Measurements from ENCODE around the gene GPSM1.
"Not testable (repeated sequence)": the region's sequence is repeated elsewhere in the genome, so short reads cannot be mapped to it uniquely, and the experiment has no call there.

The GPSM1 gene

GRCh38 chr9:136319955-136320354 lies 7.4 kb upstream of the GPSM1 start:
- not testable (repeated sequence) for DNase-seq

GRCh38 chr9:136320972-136321371 lies 6.4 kb upstream of the GPSM1 start:
- DNase-seq = not testable (repeated sequence)

DNA sequence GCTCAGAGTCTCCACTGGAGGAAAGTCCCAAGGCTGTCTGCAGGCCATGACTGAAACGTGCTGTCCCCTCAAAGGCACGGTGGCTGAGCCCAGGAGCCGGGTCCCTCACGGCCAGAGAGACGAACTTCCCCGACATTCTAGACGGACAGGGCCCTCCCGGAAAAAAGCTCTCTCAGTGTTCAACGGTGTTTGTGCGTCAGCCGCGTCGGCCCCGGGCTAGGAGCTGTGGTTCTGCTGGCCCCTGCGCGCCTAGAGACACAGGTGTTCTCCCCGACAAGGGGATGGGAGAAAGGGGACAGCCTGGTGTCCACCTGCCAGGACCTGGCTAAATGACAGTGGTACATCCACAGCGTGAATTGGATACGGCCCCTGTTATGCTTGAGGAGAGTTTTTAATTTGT lies 5.8 kb upstream of the GPSM1 start:
- DNase-seq = no peak

DNA sequence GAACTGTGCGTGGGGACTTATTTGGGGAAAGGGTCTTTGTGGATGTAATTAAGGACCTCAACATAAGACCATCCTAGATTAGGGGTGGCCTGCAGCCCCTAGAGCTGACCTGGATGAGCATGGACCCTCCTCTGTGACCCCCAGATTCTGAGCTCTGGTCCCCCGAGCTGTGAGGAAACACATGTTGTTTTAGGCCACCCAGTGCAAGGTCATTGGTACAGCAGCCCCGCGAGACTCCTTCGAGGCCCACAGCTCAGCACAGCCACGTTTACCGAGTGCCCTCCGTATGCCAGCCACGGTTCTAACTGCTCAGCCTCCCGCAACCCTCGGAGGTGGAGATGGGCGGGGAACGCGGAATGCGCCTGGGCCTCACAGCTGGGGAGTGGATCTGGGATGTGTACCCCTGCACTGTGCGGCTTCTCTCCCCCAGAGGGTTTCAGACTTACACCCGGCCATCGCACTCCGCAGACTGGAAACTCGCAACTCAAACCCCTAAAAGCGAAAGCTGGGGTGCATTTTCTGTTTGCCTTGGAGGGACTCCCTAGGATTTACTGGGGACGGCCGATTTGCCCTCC lies 4.5 kb upstream of the GPSM1 start:
- no peak for DNase-seq

DNA sequence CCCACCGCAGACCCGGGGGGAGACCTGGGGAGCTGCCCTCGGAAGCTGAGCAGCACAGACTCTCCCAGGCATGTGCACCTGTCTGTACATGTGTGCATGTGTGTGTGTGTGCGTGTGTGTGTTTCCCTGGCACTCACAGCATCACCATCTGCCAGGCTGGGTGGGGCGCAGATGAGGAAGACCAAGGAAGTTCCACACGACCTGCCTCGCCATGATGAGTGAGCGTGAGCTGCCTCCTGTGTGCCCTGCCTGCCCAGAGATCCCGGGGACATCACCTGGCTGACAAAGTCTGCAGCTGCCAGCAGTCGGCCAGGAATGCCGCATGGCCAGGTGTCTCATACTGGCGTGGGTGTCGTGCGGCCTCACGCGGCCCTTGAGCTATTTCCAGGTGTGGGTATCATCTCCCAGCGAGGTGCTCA lies 4.0 kb upstream of the GPSM1 start:
- no peak for DNase-seq

DNA sequence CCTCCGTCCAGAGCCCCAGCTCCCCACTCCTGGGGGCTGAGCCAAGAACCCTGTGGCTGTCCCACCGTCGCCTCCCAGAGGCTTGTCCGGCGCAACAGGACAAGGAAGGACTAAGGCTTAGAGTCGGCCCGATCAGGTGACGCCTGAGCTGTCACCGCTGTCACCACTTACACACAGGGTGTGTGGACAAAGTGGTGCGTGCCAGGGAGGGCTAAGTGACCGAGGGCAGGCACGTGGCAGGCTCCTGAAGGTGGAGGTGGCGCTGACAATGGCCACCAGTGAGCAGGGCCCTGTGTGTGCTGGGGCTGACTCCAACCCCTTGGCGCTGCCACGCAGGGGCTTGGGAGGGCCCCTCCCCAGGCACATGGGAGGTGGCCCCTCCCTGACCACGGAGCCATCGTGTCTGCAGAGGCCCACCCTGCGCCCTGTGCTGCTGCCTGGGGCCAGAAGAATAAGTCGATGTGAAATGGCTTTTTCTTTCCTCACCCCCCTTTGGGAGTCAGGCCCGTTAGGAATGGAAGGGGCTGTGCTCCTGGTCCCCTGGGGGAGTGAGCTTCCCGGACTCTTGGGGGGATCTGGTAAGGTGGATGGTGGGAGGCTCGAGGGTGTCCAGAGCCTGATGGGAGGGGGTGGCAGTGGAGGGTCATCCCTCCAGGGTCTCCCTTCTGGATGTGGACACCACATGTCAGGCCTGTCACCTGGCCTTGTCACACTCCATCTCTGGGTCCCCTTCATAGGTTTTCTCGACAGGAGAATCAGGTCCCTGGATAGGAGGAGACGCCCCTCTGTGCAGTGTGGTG lies 2.6 kb upstream of the GPSM1 start:
- DNase-seq = no peak

GRCh38 chr9:136325358-136325757 lies 2.0 kb upstream of the GPSM1 start:
- DNase-seq = no peak

DNA sequence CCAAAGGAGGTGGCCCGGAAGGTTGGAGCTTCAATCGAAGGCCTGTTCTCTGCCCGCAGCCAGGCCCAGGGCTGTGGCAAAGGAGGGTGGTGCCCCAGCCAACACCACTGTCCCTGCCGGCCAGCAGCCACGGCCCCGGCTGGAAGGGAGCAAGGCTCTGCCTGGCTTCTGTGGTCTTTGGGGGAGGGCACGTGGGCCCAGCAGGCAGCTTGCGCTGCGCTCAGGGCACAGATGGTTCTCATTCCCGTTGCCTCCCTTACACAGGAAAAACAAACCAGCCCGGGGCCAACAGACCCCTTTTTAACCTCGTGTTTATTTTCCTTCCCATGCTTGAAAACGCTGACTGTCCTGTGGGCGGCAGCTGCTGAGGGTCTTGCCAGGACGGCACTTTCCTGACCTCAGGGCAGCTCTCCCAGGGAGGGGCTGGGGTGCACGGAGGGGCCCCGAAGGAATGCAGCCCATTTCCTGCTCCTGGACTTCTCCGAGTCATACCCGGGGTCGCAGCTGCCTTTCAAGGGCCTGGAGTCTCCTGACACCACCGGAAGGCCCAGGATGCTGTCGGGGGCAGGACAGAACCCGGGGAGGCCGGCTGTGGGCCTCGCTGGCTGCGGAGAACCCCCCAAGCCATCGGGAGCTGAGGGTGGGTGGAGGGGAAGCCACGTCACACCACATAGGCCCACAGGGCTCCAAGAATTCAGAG lies 1.1 kb upstream of the GPSM1 start:
- DNase-seq = no peak

GRCh38 chr9:136326761-136327303 lies 507 bp upstream of the GPSM1 start:
- DNase-seq = no peak

GRCh38 chr9:136328011-136328621 lies 777 bp downstream of the GPSM1 start:
- DNase-seq = no peak

GRCh38 chr9:136328622-136329041 lies 1.3 kb downstream of the GPSM1 start:
- no peak for DNase-seq

- no peak for DNase-seq
Measured at GRCh38 chr9:136329211-136329627, 1.9 kb downstream of the GPSM1 start.

DNA sequence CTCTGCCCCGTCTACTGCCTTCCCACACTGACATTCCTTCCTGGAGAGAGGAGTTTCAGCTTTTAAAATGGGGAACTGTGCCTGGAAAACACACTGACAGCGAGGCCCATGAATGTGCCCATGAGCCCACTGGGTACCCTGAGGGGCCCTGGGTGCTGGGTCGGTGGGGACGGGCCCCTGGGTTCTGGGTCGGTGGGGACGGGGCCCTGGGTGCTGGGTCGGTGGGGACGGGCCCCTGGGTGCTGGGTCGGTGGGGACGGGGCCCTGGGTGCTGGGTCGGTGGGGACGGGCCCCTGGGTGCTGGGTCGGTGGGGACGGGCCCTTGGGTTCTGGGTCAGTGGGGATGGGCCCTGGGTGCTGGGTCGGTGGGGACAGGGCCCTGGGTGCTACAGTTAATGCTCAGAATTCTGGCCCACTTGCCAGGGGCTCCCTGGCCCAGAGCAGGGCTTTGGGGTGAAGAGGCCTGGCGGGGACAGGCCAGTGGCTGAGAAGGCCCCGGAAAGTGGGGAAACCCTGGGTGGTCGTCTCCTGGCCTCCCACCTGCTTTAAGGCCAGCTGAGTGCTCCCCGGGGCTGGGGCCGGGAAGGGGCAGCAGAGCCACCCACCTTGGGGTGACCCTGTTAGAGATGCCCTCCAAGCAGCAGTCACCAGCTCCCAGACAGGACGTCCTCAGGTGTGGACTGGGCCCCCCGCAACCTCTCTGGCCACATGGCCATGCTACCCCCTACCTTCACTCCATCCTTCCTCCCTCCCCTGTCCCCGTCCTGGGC lies 2.5 kb downstream of the GPSM1 start:
- no peak for DNase-seq

- no peak for DNase-seq
Measured at GRCh38 chr9:136330406-136330990, 3.2 kb downstream of the GPSM1 start.

GRCh38 chr9:136331030-136331429 lies 3.7 kb downstream of the GPSM1 start:
- DNase-seq = no peak

DNA sequence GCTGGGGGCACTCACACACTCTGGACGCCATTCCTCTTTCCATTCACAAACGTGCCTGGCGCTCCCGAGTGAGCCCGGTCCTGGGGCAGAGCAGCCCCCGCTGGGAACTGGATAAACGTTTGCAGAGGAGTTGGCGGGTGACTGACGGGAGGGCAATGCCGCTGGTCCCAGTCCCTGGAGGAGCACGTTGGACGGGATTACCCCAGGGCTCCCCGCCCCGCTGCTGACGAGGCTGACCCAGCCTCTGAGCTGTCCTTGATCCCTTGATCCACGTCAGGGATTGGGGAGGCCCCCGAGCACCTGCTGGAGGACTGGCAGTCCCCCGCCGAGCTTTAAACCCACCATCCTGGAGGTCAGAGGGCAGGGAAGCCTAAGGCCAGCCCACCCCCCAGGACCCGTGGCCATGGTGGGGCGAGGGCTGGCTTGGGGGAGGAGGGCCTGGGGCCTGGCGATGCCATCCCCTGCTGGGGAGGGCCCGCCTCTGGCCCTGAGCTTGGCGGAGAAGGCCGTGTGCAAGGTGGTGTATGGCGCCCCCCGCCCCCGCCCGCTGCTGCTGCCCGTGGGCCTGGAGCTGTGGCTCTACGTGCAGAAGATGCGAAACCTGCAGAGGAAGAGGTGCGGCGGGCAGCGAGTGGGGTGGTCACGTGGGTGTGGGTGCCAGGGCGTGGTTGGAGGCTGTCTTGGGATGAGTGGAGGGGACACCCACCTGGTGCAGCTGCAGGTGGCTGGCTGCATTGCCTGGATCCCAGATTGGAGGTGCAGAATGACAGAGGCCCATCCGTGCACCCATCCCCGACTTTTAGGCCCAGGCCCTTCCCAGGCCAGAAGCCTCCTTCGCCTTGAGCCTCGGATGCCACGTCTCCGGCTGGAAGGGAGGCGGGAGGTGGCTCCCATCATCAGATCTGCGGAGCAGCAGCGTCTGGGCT lies 4.5 kb downstream of the GPSM1 start:
- DNase-seq = no peak

GRCh38 chr9:136332482-136332983 lies 5.2 kb downstream of the GPSM1 start:
- no peak for DNase-seq

DNA sequence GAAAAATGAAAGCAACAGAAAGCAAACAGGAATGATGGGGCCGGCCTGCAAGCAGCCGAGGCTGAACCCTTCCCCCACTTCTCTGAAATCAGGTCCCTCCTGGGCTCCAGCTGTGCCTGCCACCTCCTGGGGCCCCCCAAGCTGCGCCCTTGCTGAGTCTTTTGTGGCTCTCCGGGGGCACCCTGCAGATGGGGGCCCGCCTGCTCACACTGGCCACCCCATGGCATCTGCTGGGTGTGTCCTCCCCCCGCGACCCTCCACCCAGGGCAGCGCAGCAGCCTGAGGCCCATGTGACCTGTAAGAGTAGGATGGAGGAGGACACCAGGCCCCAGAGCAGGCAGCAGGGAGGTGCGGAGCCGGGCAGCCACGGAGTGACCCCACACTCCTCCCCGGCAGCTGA lies 5.7 kb downstream of the GPSM1 start:
- DNase-seq = no peak

GRCh38 chr9:136333486-136333885 lies 6.1 kb downstream of the GPSM1 start:
- DNase-seq = no peak

- DNase-seq = no peak
Measured at GRCh38 chr9:136334541-136334940, 7.2 kb downstream of the GPSM1 start.
